Vagina (tissue), 2 donors: Measurements from ENCODE around the gene UBE3D.

ENCODE experiments used
- POLR2A ChIP-seq, 2 donors: fragments of 450-650 bp; IDR thresholded peaks; one replicate each; pipeline ENCODE4 v1.6.1; 2017; ENCODE audit warnings: antibody characterized with exemption in 2 of 2, mild to moderate bottlenecking in 2 of 2, moderate library complexity in 2 of 2
- TF ChIP-seq, protein P1 (sequence below), 3 experiments: fragments of 450-650 bp in 2 of 3; fragments of 200-600 bp in 1 of 3; sonication (generic) in 1 of 3; IDR thresholded peaks; one replicate each; pipeline ENCODE4 v1.5.1; 2017 to 2019; ENCODE audit warnings: antibody characterized with exemption in 3 of 3, mild to moderate bottlenecking in 2 of 3, moderate library complexity in 2 of 3

DNA sequence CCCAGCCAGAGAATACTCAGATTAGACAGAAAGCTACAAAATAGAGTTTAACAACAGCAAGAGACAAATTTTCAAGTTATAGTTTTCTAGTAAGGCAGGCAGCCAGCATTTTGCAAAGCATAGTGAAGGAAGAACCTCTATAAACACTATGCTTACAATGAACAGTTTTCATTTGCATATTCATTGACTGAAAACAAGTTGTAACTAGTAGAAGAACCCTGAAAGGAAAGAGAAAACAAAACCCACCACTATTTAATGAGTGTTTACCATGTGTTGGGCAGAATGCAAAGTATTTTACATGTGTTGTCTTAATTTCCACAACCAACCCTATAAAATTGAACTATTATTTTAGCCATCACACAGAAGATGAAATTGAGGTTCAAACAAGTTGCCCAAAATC, 196.1 kb downstream of the UBE3D start:
- TF ChIP-seq, protein P1, sequence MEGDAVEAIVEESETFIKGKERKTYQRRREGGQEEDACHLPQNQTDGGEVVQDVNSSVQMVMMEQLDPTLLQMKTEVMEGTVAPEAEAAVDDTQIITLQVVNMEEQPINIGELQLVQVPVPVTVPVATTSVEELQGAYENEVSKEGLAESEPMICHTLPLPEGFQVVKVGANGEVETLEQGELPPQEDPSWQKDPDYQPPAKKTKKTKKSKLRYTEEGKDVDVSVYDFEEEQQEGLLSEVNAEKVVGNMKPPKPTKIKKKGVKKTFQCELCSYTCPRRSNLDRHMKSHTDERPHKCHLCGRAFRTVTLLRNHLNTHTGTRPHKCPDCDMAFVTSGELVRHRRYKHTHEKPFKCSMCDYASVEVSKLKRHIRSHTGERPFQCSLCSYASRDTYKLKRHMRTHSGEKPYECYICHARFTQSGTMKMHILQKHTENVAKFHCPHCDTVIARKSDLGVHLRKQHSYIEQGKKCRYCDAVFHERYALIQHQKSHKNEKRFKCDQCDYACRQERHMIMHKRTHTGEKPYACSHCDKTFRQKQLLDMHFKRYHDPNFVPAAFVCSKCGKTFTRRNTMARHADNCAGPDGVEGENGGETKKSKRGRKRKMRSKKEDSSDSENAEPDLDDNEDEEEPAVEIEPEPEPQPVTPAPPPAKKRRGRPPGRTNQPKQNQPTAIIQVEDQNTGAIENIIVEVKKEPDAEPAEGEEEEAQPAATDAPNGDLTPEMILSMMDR (IDR thresholded peaks at IDR 0.05) = no peak
- TF ChIP-seq POLR2A (IDR thresholded peaks at IDR 0.05) = no peak
